B cell (primary cell): ENCODE results near the gene CALCOCO1.

Source experiments
- EZH2 ChIP-seq: IDR thresholded peaks from 2 replicates; pipeline ENCODE4 v1.6.1; 2012; ENCODE audit warnings: borderline replicate concordance, low read depth, mild to moderate bottlenecking, moderate library complexity, low read length; ENCODE audit not compliant: insufficient read depth, poor library complexity, severe bottlenecking
- TF ChIP-seq, protein P1 (sequence below): fragments of 200-600 bp; IDR thresholded peaks from one replicate; pipeline ENCODE4 v1.8.0; 2022; ENCODE audit warnings: antibody characterized with exemption, mild to moderate bottlenecking

DNA sequence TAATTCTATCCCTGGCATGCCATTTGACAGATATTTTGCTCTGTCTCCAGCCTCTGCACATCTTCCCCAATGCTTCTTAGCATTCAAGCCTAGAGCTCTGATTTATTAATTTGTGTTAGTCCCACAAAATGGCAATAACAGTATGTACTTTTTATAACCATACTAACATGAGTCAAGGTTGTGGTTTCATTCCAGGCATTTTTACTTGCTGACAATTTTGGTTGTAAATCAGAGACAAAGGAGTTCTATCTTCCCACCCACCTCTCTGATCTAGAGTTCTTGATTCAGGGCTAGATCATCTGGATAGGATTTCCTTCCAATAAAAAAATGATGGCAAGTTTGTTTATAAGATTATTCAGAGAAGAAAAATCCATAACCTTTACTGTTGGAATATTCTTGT, 43.0 kb upstream of the CALCOCO1 start:
- TF ChIP-seq, protein P1, sequence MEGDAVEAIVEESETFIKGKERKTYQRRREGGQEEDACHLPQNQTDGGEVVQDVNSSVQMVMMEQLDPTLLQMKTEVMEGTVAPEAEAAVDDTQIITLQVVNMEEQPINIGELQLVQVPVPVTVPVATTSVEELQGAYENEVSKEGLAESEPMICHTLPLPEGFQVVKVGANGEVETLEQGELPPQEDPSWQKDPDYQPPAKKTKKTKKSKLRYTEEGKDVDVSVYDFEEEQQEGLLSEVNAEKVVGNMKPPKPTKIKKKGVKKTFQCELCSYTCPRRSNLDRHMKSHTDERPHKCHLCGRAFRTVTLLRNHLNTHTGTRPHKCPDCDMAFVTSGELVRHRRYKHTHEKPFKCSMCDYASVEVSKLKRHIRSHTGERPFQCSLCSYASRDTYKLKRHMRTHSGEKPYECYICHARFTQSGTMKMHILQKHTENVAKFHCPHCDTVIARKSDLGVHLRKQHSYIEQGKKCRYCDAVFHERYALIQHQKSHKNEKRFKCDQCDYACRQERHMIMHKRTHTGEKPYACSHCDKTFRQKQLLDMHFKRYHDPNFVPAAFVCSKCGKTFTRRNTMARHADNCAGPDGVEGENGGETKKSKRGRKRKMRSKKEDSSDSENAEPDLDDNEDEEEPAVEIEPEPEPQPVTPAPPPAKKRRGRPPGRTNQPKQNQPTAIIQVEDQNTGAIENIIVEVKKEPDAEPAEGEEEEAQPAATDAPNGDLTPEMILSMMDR, result no peak
- TF ChIP-seq EZH2, result no peak
